Stimulated activated CD4-positive, alpha-beta T cell treated with anti-CD3 and anti-CD28 coated beads, Interleukin-1b, Interleukin-23, amount 100 ng/mL, for 48 hours (primary cell): Measurements from ENCODE around the gene MIEF1.

ENCODE experiments used
- DNase-seq: peaks from one replicate; pipeline ENCODE4 v3.0.0-alpha.2; 2020

Gene MIEF1

GRCh38 chr22:39532215-39533073 is 30.4 kb downstream of the MIEF1 start, which contains the start of gene RPS19BP1:
TSS of gene RPS19BP1 (minus strand) at chr22:39532748. CDS start at chr22:39532738, 10 bp downstream.
- DNase-seq, result peak; percentile 99

GRCh38 chr22:39534092-39534506 is 32.0 kb downstream of the MIEF1 start:
- DNase-seq, result no peak

GRCh38 chr22:39534591-39535356 is 32.7 kb downstream of the MIEF1 start:
- peak; percentile 78 for DNase-seq

GRCh38 chr22:39535357-39535725 is 33.3 kb downstream of the MIEF1 start:
- DNase-seq, result no peak

GRCh38 chr22:39535831-39536449 is 33.9 kb downstream of the MIEF1 start:
- DNase-seq, result no peak

GRCh38 chr22:39536711-39537110 is 34.6 kb downstream of the MIEF1 start:
- DNase-seq, result no peak

GRCh38 chr22:39537975-39538374 is 35.9 kb downstream of the MIEF1 start:
- no peak for DNase-seq

GRCh38 chr22:39543095-39543494 is 41.0 kb downstream of the MIEF1 start:
- DNase-seq, result no peak

GRCh38 chr22:39545386-39546365 is 43.6 kb downstream of the MIEF1 start:
- DNase-seq, result peak; percentile 60

GRCh38 chr22:39546889-39547586 is 44.9 kb downstream of the MIEF1 start:
- no peak for DNase-seq

GRCh38 chr22:39547587-39547947 is 45.5 kb downstream of the MIEF1 start:
- no peak for DNase-seq

- no peak for DNase-seq
Observed at GRCh38 chr22:39553429-39553828, 51.3 kb downstream of the MIEF1 start.

- DNase-seq, result no peak
Observed at GRCh38 chr22:39554151-39554550, 52.1 kb downstream of the MIEF1 start.

- DNase-seq, result peak; percentile 33
Observed at GRCh38 chr22:39556970-39557841, 55.1 kb downstream of the MIEF1 start.

GRCh38 chr22:39558254-39558727 is 56.2 kb downstream of the MIEF1 start:
- DNase-seq, result no peak

- DNase-seq, result no peak
Observed at GRCh38 chr22:39558950-39559349, 56.9 kb downstream of the MIEF1 start.

- DNase-seq, result no peak
Observed at GRCh38 chr22:39559456-39560105, 57.5 kb downstream of the MIEF1 start.

- no peak for DNase-seq
Observed at GRCh38 chr22:39560127-39560526, 58.0 kb downstream of the MIEF1 start.

- no peak for DNase-seq
Observed at GRCh38 chr22:39562839-39563489, 60.9 kb downstream of the MIEF1 start.
